SK-N-SH (cell line): ENCODE measurements around the gene KREMEN2. TPM values are rescaled to one million over a fixed set of nuclear protein-coding genes. Genes with fewer than 3 reads are reported as not detected.

Experiments used
- CTCF ChIA-PET: fragments of 300-600, 350-600 bp; formaldehyde crosslinking; extraction: SDS; loops from one replicate; lab custom pipeline; 2021; lab: Yijun Ruan, JAX
- POLR2A ChIA-PET: fragments of 350-600 bp; sonication (Branson Sonifier 250); formaldehyde crosslinking; extraction: SDS; loops from one replicate; lab custom pipeline; 2020; ENCODE audit warnings: antibody characterized with exemption, inconsistent platforms; lab: Yijun Ruan, JAX
- DNase-seq: peaks from one replicate; pipeline ENCODE4 v3.0.0; 2012
- H2AFZ ChIP-seq: fragments of 200-600 bp; sonication (generic); 2 replicates; pipeline ENCODE4 v1.8.1; 2016; ENCODE audit warnings: antibody characterized with exemption, mild to moderate bottlenecking, low read depth
- H3F3A ChIP-seq: fragments of 200-600 bp; sonication (generic); replicated peaks from 2 replicates; pipeline ENCODE3; 2016; ENCODE audit warnings: antibody characterized with exemption, mild to moderate bottlenecking; ENCODE audit not compliant: insufficient read depth
- H3K27ac ChIP-seq, 2 experiments: fragments of 200-500 bp in 1 of 2; fragments of 200-600 bp in 1 of 2; sonication (Bioruptor generic) in 1 of 2; sonication (generic), shearing (Covaris generic) in 1 of 2; 2 replicates each; pipeline versions ENCODE4 v1.5.1 to v1.6.1; 2014 to 2016; ENCODE audit warnings: low read depth in 2 of 2, inconsistent platforms in 1 of 2, low read length in 1 of 2, mild to moderate bottlenecking in 1 of 2, mixed read lengths in 1 of 2
- H3K27me3 ChIP-seq: fragments of 200-600 bp; sonication (generic), shearing (Covaris generic); 2 replicates; pipeline ENCODE4 v1.6.1; 2016; ENCODE audit warnings: mixed run types; ENCODE audit not compliant: insufficient read depth
- H3K36me3 ChIP-seq, 2 experiments: fragments of 200-500 bp in 1 of 2; fragments of 200-600 bp in 1 of 2; sonication (Bioruptor generic) in 1 of 2; sonication (generic) in 1 of 2; replicated peaks in 1 of 2; 2 replicates each; pipeline versions ENCODE3 to v1.5.1; 2014 to 2016; ENCODE audit warnings: low read length in 1 of 2, mild to moderate bottlenecking in 1 of 2; ENCODE audit not compliant: insufficient read depth in 2 of 2, control insufficient read depth in 1 of 2
- H3K4me1 ChIP-seq, 2 experiments: fragments of 200-500 bp in 1 of 2; fragments of 200-600 bp in 1 of 2; sonication (Bioruptor generic) in 1 of 2; sonication (generic), shearing (Covaris generic) in 1 of 2; 2 replicates each; pipeline versions ENCODE4 v1.5.1 to v1.6.1; 2014 to 2016; ENCODE audit warnings: low read depth in 1 of 2, low read length in 1 of 2, mixed run types in 1 of 2; ENCODE audit not compliant: insufficient read depth in 2 of 2, control insufficient read depth in 1 of 2
- H3K4me2 ChIP-seq: fragments of 200-600 bp; sonication (generic), shearing (Covaris generic); 2 replicates; pipeline ENCODE4 v1.6.1; 2017; ENCODE audit warnings: mixed run types
- H3K4me3 ChIP-seq, 2 experiments: fragments of 200-500 bp in 1 of 2; fragments of 200-600 bp in 1 of 2; sonication (Bioruptor generic) in 1 of 2; sonication (generic), shearing (Covaris generic) in 1 of 2; 2 replicates each; pipeline versions ENCODE4 v1.5.1 to v1.8.1; 2014 to 2016; ENCODE audit warnings: low read depth in 2 of 2, inconsistent platforms in 1 of 2, low read length in 1 of 2, mild to moderate bottlenecking in 1 of 2, mixed read lengths in 1 of 2, moderate library complexity in 1 of 2
- H3K79me2 ChIP-seq: fragments of 200-600 bp; sonication (generic); 2 replicates; pipeline ENCODE4 v1.8.1; 2017; ENCODE audit warnings: mild to moderate bottlenecking; ENCODE audit not compliant: insufficient read depth
- H3K9ac ChIP-seq: fragments of 200-600 bp; sonication (generic); 2 replicates; pipeline ENCODE4 v1.6.1; 2017; ENCODE audit warnings: mixed run types
- H3K9me2 ChIP-seq: fragments of 200-600 bp; sonication (generic); 2 replicates; pipeline ENCODE4 v1.6.1; 2017; ENCODE audit warnings: mixed run types
- H3K9me3 ChIP-seq: fragments of 200-600 bp; sonication (generic); 2 replicates; pipeline ENCODE4 v1.6.1; 2017; ENCODE audit warnings: mixed run types, mild to moderate bottlenecking, moderate library complexity
- H4K20me1 ChIP-seq: fragments of 200-600 bp; sonication (generic); 2 replicates; pipeline ENCODE4 v1.6.1; 2017; ENCODE audit warnings: mild to moderate bottlenecking, mixed run types; ENCODE audit not compliant: insufficient read depth
- EP300 ChIP-seq, 2 experiments: IDR thresholded peaks; 2 replicates each; pipeline versions ENCODE4 v1.4.0 to v1.6.1; 2012; ENCODE audit warnings: borderline replicate concordance in 1 of 2, low read depth in 1 of 2, low read length in 1 of 2
- EZH2phosphoT487 ChIP-seq: fragments of 200-600 bp; sonication (generic); IDR thresholded peaks from 2 replicates; pipeline ENCODE4 v1.6.1; 2017; ENCODE audit warnings: low read depth, mixed run types, mild to moderate bottlenecking, antibody characterized with exemption, moderate library complexity, borderline replicate concordance
- FOSL2 ChIP-seq: IDR thresholded peaks from 2 replicates; pipeline ENCODE4 v1.4.0; 2012; ENCODE audit warnings: low read depth, mild to moderate bottlenecking, moderate library complexity, borderline replicate concordance
- FOXJ3 ChIP-seq: sonication (generic); formaldehyde crosslinking; IDR thresholded peaks from 2 replicates; pipeline ENCODE4 v1.5.1; 2020; ENCODE audit warnings: mild to moderate bottlenecking, missing genetic modification reagents
- GABPA ChIP-seq: IDR thresholded peaks from 2 replicates; pipeline ENCODE4 v1.4.0; 2012; ENCODE audit warnings: low read depth, mild to moderate bottlenecking
- MXI1 ChIP-seq: IDR thresholded peaks from 2 replicates; pipeline ENCODE4 v1.6.1; 2012; ENCODE audit warnings: mild to moderate bottlenecking, low read depth, low read length, improper control_type of control experiment
- NRF1 ChIP-seq: IDR thresholded peaks from 2 replicates; pipeline ENCODE4 v1.6.1; 2012; ENCODE audit warnings: low read depth, mild to moderate bottlenecking, low read length
- RAD21 ChIP-seq: IDR thresholded peaks from 2 replicates; pipeline ENCODE4 v1.6.1; 2012; ENCODE audit warnings: mild to moderate bottlenecking, low read length
- RCOR1 ChIP-seq: fragments of 150-350 bp; IDR thresholded peaks from 2 replicates; pipeline ENCODE4 v1.6.1; 2017; ENCODE audit warnings: antibody characterized with exemption, low read length
- RXRA ChIP-seq: IDR thresholded peaks from 2 replicates; pipeline ENCODE4 v1.4.0; 2012; ENCODE audit warnings: low read depth, mild to moderate bottlenecking, borderline replicate concordance
- SIN3A ChIP-seq: IDR thresholded peaks from 2 replicates; pipeline ENCODE4 v1.6.1; 2012; ENCODE audit warnings: low read depth, mild to moderate bottlenecking, low read length, moderate library complexity, borderline replicate concordance
- SMC3 ChIP-seq: IDR thresholded peaks from 2 replicates; pipeline ENCODE4 v1.6.1; 2012; ENCODE audit warnings: low read depth, low read length, improper control_type of control experiment
- YY1 ChIP-seq: IDR thresholded peaks from 2 replicates; pipeline ENCODE4 v1.4.0; 2012; ENCODE audit warnings: low read depth, mild to moderate bottlenecking
- WGBS: methylation state at CpG from one replicate; pipeline ENCODE4 v1.1.6; 2017; ENCODE audit warnings: low lambda C conversion rate; 5-methylcytosine and 5-hydroxymethylcytosine counted together
- polyA plus RNA-seq, 3 experiments: library from polyadenylated mRNA; depleted of rRNA; stranded (reverse); fragments of >200 nt; gene quantifications; 2 replicates each; pipeline ENCODE4 v1.2.3, GENCODE V29; 2012
- TF ChIP-seq, protein P1 (sequence below): fragments of 200-600 bp; sonication (generic); IDR thresholded peaks from 2 replicates; pipeline ENCODE4 v1.6.1; 2017; ENCODE audit warnings: antibody characterized with exemption, mild to moderate bottlenecking, moderate library complexity
- TF ChIP-seq, protein P2 (sequence below): IDR thresholded peaks from 2 replicates; pipeline ENCODE4 v1.4.0; 2012; ENCODE audit warnings: low read depth, borderline replicate concordance
- TF ChIP-seq, protein P3 (sequence below): fragments of 150-350 bp; IDR thresholded peaks from 2 replicates; pipeline ENCODE4 v1.6.1; 2017; ENCODE audit warnings: antibody characterized with exemption, low read length, low read depth, borderline replicate concordance
- TF ChIP-seq, protein P4 (sequence below): IDR thresholded peaks from 2 replicates; pipeline ENCODE4; 2012
- TF ChIP-seq, protein P5 (sequence below): fragments of 150-350 bp; IDR thresholded peaks from 2 replicates; pipeline ENCODE4 v1.6.1; 2016; ENCODE audit warnings: mild to moderate bottlenecking, low read depth, low read length
- TF ChIP-seq, protein P6 (sequence below): IDR thresholded peaks from 2 replicates; pipeline ENCODE4 v1.4.0; 2012; ENCODE audit warnings: low read depth, borderline replicate concordance
- TF ChIP-seq, protein P7 (sequence below): IDR thresholded peaks from 2 replicates; pipeline ENCODE4 v1.4.0; 2012; ENCODE audit warnings: low read depth

The KREMEN2 gene
- polyA plus RNA-seq, 1 of the 3 experiments (the other 2 are of a cell fraction), result 0.77 TPM

DNA sequence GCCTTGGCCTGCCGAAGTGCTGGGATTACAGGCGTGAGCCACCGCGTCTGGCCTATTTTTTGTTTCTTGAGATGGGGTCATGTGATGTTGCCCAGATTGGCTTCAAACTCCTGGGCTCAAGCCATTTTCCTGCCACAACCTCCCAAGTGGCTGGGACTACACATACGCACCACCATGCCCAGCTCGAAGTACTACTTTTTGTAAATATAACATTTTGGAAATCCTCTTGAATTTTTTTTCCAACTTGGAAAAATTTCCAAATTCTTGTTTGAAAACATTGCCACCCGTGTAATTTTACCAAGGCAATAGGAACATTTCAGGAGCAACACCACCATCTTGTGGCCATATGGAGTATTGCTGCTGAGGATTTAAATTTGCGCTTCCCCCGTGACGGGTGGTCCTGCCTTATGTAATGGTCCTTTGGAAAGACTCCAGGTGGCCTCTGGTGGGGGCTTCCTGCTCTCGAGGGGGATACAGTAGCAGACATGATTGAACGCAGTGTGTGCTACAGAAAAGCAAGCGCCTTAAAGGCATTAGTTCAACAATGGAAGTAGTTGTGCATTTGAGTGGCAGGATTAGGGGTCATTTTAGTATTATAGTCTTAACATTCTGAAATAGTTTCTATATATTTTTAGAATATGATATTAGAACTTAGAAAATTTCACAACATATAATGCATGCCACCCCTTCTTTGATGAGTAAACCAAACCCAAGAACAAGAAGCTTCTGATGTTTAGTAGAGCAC lies 44.4 kb upstream of the KREMEN2 start:
- Histone ChIP-seq H3K36me3 (peaks cover 5 to 32% of the 10 kb centered on the region in 2 experiments), H3F3A (peaks cover 27% of the 10 kb centered on the region), H3K4me1 (peaks cover 0 to 17% of the 10 kb centered on the region in 2 experiments; a peak in 3 of 4 replicates), H3K27ac (peak overlapping the region in 1 of 2 experiments; percentile 46; a peak in 2 of 4 replicates), H3K4me2 (no peak overlapping the region), H3K79me2 (peaks cover 24% of the 10 kb centered on the region; the same call in 1 of the 2 replicates), H3K9me3 (no peaks in the 10 kb centered on the region), H3K4me3 (peak overlapping the region in 1 of 2 experiments; percentile 38; a peak in 1 of 4 replicates), H4K20me1 (no peaks in the 10 kb centered on the region), H3K9ac (no peak overlapping the region), H3K27me3 (no peaks in the 10 kb centered on the region), H3K9me2 (no peaks in the 10 kb centered on the region), H2AFZ (no peak overlapping the region)
- POLR2A ChIA-PET, result interaction anchor here (0.7 to 0.9 kb wide), 2 partner anchors 14 to 220 kb away, joined by 3 read pairs; no protein-coding TSS in a partner anchor
- CTCF ChIA-PET, result interaction anchor here (0.6 to 4.3 kb wide), 29 partner anchors 8 to 413 kb away, joined by 3 to 25 read pairs (median 4); partner anchors contain the start of genes FLYWCH1 and ZG16B
- WGBS, result 21% methylated on average over 13 of the region's 13 CpGs
- DNase-seq, result peak; percentile 84
- TF ChIP-seq FOSL2 (no peak), RAD21 (peak; percentile 86), FOXJ3 (CRISPR knock-in tag) (no peak), NRF1 (no peak), EP300 (IDR thresholded peaks at IDR 0.05; ENCODE audit: borderline replicate concordance in 1 of 2, low read depth in 1 of 2, low read length in 1 of 2) (no peak), RCOR1 (no peak; the same call in 1 of the 2 replicates), EZH2phosphoT487 (no peak), SMC3 (peak; percentile 59), MXI1 (no peak), YY1 (no peak), SIN3A (no peak), RXRA (no peak), GABPA (no peak)
- TF ChIP-seq, protein P1, sequence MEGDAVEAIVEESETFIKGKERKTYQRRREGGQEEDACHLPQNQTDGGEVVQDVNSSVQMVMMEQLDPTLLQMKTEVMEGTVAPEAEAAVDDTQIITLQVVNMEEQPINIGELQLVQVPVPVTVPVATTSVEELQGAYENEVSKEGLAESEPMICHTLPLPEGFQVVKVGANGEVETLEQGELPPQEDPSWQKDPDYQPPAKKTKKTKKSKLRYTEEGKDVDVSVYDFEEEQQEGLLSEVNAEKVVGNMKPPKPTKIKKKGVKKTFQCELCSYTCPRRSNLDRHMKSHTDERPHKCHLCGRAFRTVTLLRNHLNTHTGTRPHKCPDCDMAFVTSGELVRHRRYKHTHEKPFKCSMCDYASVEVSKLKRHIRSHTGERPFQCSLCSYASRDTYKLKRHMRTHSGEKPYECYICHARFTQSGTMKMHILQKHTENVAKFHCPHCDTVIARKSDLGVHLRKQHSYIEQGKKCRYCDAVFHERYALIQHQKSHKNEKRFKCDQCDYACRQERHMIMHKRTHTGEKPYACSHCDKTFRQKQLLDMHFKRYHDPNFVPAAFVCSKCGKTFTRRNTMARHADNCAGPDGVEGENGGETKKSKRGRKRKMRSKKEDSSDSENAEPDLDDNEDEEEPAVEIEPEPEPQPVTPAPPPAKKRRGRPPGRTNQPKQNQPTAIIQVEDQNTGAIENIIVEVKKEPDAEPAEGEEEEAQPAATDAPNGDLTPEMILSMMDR, result peak; percentile 93
- TF ChIP-seq, protein P2, sequence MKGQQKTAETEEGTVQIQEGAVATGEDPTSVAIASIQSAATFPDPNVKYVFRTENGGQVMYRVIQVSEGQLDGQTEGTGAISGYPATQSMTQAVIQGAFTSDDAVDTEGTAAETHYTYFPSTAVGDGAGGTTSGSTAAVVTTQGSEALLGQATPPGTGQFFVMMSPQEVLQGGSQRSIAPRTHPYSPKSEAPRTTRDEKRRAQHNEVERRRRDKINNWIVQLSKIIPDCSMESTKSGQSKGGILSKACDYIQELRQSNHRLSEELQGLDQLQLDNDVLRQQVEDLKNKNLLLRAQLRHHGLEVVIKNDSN, result peak; percentile 80; the same call in 1 of the 2 replicates
- TF ChIP-seq, protein P3, sequence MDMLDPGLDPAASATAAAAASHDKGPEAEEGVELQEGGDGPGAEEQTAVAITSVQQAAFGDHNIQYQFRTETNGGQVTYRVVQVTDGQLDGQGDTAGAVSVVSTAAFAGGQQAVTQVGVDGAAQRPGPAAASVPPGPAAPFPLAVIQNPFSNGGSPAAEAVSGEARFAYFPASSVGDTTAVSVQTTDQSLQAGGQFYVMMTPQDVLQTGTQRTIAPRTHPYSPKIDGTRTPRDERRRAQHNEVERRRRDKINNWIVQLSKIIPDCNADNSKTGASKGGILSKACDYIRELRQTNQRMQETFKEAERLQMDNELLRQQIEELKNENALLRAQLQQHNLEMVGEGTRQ, result peak; percentile 52; the same call in 1 of the 2 replicates
- TF ChIP-seq, protein P4, sequence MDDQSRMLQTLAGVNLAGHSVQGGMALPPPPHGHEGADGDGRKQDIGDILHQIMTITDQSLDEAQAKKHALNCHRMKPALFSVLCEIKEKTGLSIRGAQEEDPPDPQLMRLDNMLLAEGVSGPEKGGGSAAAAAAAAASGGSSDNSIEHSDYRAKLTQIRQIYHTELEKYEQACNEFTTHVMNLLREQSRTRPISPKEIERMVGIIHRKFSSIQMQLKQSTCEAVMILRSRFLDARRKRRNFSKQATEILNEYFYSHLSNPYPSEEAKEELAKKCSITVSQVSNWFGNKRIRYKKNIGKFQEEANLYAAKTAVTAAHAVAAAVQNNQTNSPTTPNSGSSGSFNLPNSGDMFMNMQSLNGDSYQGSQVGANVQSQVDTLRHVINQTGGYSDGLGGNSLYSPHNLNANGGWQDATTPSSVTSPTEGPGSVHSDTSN, result no peak
- TF ChIP-seq, protein P5, sequence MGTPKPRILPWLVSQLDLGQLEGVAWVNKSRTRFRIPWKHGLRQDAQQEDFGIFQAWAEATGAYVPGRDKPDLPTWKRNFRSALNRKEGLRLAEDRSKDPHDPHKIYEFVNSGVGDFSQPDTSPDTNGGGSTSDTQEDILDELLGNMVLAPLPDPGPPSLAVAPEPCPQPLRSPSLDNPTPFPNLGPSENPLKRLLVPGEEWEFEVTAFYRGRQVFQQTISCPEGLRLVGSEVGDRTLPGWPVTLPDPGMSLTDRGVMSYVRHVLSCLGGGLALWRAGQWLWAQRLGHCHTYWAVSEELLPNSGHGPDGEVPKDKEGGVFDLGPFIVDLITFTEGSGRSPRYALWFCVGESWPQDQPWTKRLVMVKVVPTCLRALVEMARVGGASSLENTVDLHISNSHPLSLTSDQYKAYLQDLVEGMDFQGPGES, result no peak
- TF ChIP-seq, protein P6, sequence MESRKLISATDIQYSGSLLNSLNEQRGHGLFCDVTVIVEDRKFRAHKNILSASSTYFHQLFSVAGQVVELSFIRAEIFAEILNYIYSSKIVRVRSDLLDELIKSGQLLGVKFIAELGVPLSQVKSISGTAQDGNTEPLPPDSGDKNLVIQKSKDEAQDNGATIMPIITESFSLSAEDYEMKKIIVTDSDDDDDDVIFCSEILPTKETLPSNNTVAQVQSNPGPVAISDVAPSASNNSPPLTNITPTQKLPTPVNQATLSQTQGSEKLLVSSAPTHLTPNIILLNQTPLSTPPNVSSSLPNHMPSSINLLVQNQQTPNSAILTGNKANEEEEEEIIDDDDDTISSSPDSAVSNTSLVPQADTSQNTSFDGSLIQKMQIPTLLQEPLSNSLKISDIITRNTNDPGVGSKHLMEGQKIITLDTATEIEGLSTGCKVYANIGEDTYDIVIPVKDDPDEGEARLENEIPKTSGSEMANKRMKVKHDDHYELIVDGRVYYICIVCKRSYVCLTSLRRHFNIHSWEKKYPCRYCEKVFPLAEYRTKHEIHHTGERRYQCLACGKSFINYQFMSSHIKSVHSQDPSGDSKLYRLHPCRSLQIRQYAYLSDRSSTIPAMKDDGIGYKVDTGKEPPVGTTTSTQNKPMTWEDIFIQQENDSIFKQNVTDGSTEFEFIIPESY, result no peak
- TF ChIP-seq, protein P7, sequence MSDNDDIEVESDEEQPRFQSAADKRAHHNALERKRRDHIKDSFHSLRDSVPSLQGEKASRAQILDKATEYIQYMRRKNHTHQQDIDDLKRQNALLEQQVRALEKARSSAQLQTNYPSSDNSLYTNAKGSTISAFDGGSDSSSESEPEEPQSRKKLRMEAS, result no peak
- TF ChIP-seq, all 33 proteins: peak for 5
